Activated CD8-positive, alpha-beta T cell treated with anti-CD3 and anti-CD28 coated beads, Interleukin-2, amount 10 ng/mL, durations not matched to agents 7 days and 5 days (primary cell): ENCODE results near the gene LYZL6. TPM values are rescaled to one million over a fixed set of nuclear protein-coding genes. Genes with fewer than 3 reads are reported as not detected.

Experiments
- ATAC-seq: fragments of 150-1000 bp; cut with Tn5 transposase; one replicate; pipeline ENCODE4 v1.10.0; 2021; ENCODE audit warnings: moderate library complexity
- CTCF ChIA-PET: fragments of 350-600 bp; sonication (Branson Sonifier 250); formaldehyde crosslinking; loops from one replicate; lab custom pipeline; 2021; ENCODE audit warnings: antibody characterized with exemption; lab: Charles Lee
- POLR2A ChIA-PET: fragments of 350-600 bp; sonication (Branson Sonifier 250); formaldehyde crosslinking; loops from one replicate; lab custom pipeline; 2021; ENCODE audit warnings: antibody characterized with exemption; lab: Charles Lee
- DNase-seq: peaks from one replicate; pipeline ENCODE4 v3.0.0-alpha.2; 2020
- H3K27ac Mint-ChIP-seq: one replicate; pipeline ENCODE4 v1.8.0; 2021; ENCODE audit warnings: mild to moderate bottlenecking, mixed read lengths
- H3K27me3 Mint-ChIP-seq: one replicate; pipeline ENCODE4 v1.8.0; 2021; ENCODE audit warnings: low read depth, mixed read lengths
- H3K36me3 Mint-ChIP-seq: one replicate; pipeline ENCODE4 v1.8.0; 2021; ENCODE audit warnings: low read depth, mixed read lengths
- H3K4me1 Mint-ChIP-seq: one replicate; pipeline ENCODE4 v1.8.0; 2021; ENCODE audit warnings: low read depth, mixed read lengths
- H3K4me3 Mint-ChIP-seq: one replicate; pipeline ENCODE4 v1.8.0; 2021; ENCODE audit warnings: mild to moderate bottlenecking, mixed read lengths
- H3K9me3 Mint-ChIP-seq: one replicate; pipeline ENCODE4 v1.8.0; 2022; ENCODE audit warnings: mixed read lengths; ENCODE audit not compliant: insufficient read depth
- total RNA-seq, 2 experiments: library from RNA; stranded (reverse); gene quantifications; one replicate each; pipeline ENCODE4 v1.2.3, GENCODE V29; 2021

The LYZL6 gene, protein sequence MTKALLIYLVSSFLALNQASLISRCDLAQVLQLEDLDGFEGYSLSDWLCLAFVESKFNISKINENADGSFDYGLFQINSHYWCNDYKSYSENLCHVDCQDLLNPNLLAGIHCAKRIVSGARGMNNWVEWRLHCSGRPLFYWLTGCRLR
- total RNA-seq = not detected

DNA sequence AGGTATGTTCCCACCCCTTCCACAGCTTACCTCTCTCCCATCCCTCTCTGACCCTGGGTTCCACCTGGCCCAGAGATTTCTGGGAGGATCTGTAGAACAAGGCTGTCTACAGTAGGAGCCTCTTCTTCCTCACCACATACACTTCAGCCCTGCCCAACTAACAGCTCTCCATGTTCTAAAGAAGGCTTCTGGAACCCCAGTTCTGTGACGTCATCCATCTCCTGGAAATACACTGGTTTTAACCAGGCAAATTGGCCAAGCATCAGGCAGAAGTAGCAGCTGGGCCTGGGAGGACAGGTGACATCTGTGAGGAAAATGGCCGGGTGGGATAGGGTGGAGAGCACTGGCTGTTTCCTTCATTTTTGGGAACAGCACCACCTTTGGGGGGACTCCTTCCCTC is at the start of gene LYZL6:
Gene LYZL6, minus strand, starts transcription at position 177 of the 400 bp plus-strand sequence. CDS start 4,357 bp downstream, outside the sequence.
- DNase-seq = no peak
- no peak within 1 kb of the TSS for H3K4me3 Mint-ChIP-seq
- no peaks in the 10 kb centered on the region for H3K9me3 Mint-ChIP-seq
- no peaks in the 10 kb centered on the region for H3K27me3 Mint-ChIP-seq
- no peaks in the 10 kb centered on the region for H3K36me3 Mint-ChIP-seq
- peaks cover 10% of the 10 kb centered on the region for H3K4me1 Mint-ChIP-seq
- CTCF ChIA-PET = interaction anchor here (1.0 to 2.1 kb wide), 5 partner anchors 12 to 206 kb away, joined by 3 to 9 read pairs (median 4); no protein-coding TSS in a partner anchor
- no peak for ATAC-seq
- H3K27ac Mint-ChIP-seq = no peak within 1 kb of the TSS
- POLR2A ChIA-PET = no interaction called here

DNA sequence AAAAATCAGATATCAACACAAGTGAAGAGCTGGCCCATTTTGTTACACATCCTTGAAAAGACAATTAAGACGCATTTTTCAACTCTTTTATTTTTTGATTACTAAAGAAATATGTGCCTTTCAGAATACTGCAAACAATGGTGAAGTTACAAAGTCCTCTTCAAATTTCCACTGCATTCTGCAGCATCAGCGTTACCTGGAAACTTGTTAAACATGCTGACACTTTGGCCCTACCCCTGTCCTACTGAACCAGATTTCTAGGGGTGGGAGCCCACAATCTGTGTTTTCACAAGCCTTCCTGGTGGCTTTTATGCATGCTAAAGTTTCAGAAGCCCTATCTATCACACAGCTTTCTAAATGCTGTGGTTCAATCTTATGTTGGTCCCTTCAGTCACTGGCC is 47.6 kb upstream of the LYZL6 start:
- ChIA-PET CTCF (interaction anchor here (0.6 to 1.2 kb wide), 3 partner anchors 15 to 158 kb away, joined by 3 to 6 read pairs (median 3); no protein-coding TSS in a partner anchor), POLR2A (no interaction called here)
- no peaks in the 10 kb centered on the region for H3K4me1 Mint-ChIP-seq
- H3K27ac Mint-ChIP-seq = no peak overlapping the region
- DNase-seq = no peak
- no peak for ATAC-seq
- H3K4me3 Mint-ChIP-seq = no peak overlapping the region
- H3K36me3 Mint-ChIP-seq = peaks cover 3% of the 10 kb centered on the region
- peaks cover 5% of the 10 kb centered on the region for H3K9me3 Mint-ChIP-seq
- peaks cover 25% of the 10 kb centered on the region for H3K27me3 Mint-ChIP-seq

DNA sequence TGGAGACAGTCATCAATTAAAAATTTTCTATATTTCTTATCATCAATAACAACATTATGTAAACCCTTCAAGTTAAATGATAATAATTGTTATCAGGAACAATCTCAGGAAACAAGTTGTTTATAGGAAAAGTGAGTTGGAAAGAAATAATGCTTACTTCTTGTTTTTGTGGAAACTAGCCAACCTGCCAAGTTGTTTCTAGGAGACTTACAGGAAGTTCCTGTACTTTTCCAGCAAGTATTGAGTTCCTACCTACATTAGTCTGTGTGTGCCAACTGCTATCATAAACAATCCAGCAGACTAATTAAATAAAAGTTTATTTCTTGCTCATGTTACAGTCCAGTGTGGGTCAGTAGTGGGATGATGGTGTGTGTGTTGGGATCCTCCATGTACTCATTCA is 44.7 kb upstream of the LYZL6 start:
- CTCF ChIA-PET = interaction anchor here (1.5 to 3.8 kb wide), 3 partner anchors 11 to 19 kb away, joined by 4 to 19 read pairs (median 6); no protein-coding TSS in a partner anchor
- Mint-ChIP-seq H3K27ac (no peak overlapping the region), H3K36me3 (peaks cover 3% of the 10 kb centered on the region), H3K4me3 (no peak overlapping the region), H3K27me3 (peaks cover 11% of the 10 kb centered on the region), H3K9me3 (peaks cover 5% of the 10 kb centered on the region), H3K4me1 (no peaks in the 10 kb centered on the region)
- DNase-seq = no peak
- POLR2A ChIA-PET = no interaction called here
- no peak for ATAC-seq

DNA sequence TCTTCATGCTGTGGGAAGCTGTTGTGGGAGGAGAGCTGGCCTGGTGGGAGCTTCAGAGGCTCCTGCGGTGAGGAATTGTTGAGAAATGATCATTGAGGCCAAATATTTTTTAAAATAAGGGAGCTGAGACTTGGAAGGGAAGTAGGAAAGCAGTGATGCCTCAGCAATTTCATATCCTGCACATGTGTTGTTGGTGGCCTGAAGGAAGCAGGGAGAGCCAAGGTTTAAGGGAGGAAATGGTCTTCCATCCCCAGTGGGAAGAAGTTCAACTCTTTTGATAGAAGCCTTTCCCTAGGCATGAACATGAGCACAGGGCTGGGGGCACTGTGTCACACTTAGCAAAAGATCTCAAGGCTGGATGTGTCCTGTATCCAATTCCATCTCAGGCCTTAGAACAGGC is 43.1 kb upstream of the LYZL6 start, which contains the start of gene CCL14:
Gene CCL14, minus strand, starts transcription at position 87 of the 400 bp plus-strand sequence. Its CDS starts 80 bp downstream, at position 7.
- CTCF ChIA-PET = interaction anchor here (3.8 kb wide), 1 partner anchor 11 kb away, joined by 19 read pairs; no protein-coding TSS in a partner anchor

DNA sequence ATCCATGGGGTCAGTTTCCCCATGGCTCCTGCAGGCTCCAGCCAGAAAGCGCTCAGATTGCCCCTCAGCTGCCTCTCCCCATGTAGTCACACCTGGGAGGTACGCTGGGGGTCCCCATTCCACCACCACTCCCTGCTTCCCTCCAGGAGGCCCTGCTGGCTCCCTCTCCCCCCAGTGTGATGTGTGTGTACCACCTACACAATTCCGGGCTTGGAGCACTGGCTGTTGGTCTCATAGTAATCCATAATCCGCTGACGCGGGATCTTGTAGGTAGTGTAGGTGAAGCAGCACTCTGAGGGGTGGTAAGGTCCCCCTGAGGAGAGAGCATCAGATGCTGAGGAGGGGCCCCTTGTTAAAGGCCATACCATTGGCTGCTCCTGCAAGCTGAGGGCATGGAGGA is 40.6 kb upstream of the LYZL6 start:
- DNase-seq (no peak), ATAC-seq (no peak)
- Mint-ChIP-seq H3K27ac (no peak overlapping the region), H3K4me1 (no peaks in the 10 kb centered on the region), H3K9me3 (peaks cover 5% of the 10 kb centered on the region), H3K4me3 (no peak overlapping the region), H3K27me3 (peaks cover 5% of the 10 kb centered on the region), H3K36me3 (no peaks in the 10 kb centered on the region)
- ChIA-PET POLR2A (no interaction called here), CTCF (interaction anchor here (3.8 to 11.9 kb wide), 3 partner anchors 8 to 164 kb away, joined by 19 to 174 read pairs (median 20); no protein-coding TSS in a partner anchor)

More for the DNA sequence above, 43.1 kb upstream of the LYZL6 start, which contains the start of gene CCL14:
- POLR2A ChIA-PET = no interaction called here
- H3K27ac Mint-ChIP-seq = no peak within 1 kb of the TSS
- DNase-seq (no peak), ATAC-seq (no peak)
- peaks cover 5% of the 10 kb centered on the region for H3K9me3 Mint-ChIP-seq
- H3K4me1 Mint-ChIP-seq = no peaks in the 10 kb centered on the region
- H3K27me3 Mint-ChIP-seq = peaks cover 7% of the 10 kb centered on the region
- H3K36me3 Mint-ChIP-seq = peaks cover 3% of the 10 kb centered on the region
- no peak within 1 kb of the TSS for H3K4me3 Mint-ChIP-seq

DNA sequence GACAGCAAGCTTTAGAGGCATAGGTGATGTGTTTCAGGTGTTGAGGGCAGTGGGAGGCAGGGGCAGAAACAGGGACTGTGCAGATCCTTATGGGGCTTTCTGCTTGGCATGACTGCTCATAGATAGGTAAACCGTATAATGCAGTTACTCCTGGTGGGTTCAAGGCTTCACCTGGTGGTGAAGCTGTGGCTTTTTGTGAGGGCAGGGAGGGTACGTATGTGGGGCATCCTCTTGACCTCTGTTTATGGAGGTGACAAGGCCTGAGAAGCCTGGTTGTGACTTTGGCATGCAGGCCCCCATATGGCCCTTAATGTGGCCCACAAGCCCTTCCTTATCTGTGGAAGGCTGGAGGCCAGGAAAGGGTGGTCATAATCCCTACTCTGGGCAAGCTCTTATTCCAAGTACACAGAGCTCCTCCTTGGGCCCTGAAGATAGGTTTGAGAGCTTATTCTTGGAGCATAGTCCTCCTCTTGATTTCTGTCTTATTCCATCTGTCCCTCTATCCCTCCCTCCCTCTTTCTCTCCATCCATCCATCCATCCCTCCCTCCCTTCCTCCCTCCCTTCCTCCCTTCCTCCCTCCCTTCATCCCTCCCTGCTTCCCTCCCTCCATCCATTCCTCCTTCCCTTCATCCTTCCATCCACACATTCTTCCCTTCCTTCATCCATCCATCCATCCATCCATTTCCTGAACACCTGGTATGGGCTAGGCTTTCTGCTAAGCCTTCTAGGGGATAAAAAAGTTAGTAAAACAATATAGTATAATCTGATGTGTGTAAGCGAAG is 39.1 kb upstream of the LYZL6 start:
- no peak for ATAC-seq
- no peak overlapping the region for H3K27ac Mint-ChIP-seq
- DNase-seq = no peak
- no peaks in the 10 kb centered on the region for H3K4me1 Mint-ChIP-seq
- H3K4me3 Mint-ChIP-seq = no peak overlapping the region
- POLR2A ChIA-PET = no interaction called here
- no peaks in the 10 kb centered on the region for H3K9me3 Mint-ChIP-seq
- CTCF ChIA-PET = interaction anchor here (0.7 to 11.9 kb wide), 6 partner anchors 12 to 165 kb away, joined by 3 to 174 read pairs (median 9); no protein-coding TSS in a partner anchor
- peaks cover 7% of the 10 kb centered on the region for H3K27me3 Mint-ChIP-seq
- H3K36me3 Mint-ChIP-seq = no peaks in the 10 kb centered on the region

DNA sequence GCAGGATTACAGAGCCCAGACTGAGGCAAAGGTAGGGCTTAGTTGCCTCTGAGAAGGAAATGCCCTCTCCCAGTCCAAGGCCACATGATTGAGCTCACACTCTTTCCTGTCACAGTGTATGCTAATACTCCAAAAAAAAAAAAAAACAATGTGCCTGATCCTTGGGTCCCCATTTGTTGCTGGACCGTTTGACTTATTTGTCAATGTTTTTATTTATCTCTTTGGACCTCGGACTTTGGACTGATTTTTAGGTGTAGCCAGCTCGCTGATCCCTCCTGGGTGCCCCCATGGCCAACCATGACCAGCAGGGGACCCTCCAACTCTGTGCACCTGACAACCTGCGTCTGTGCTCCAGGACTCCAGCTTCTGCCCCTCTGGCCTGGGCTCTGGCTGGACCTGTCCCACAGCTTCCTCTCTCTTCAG is 38.4 kb upstream of the LYZL6 start:
- POLR2A ChIA-PET = interaction anchor here (0.5 kb wide), 1 partner anchor 20 kb away, joined by 3 read pairs; no protein-coding TSS in a partner anchor

DNA sequence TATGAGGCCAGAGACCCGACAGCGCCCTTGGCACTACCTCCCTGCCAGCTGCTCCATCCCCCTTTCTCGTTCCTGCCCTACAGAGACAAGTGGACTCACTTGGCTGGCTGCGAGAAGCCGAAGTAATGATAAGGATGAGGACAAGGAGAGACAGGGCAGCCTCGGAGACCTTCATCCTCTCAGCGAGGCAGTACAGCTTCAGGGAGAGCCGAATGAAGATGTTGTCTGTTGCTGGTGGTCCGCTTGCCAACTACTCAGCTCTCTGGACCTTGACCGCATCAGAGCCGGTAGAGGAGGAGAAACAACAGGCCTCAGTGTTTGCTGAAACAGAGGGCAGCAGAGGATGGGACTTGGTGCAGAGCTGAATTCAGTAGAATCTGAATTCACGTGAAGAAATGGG is 37.7 kb upstream of the LYZL6 start, which contains the start of gene CCL16:
Gene CCL16, minus strand, starts transcription at position 252 of the 400 bp plus-strand sequence. Its CDS starts 77 bp downstream, at position 175.
- Mint-ChIP-seq H3K27ac (no peak within 1 kb of the TSS), H3K4me1 (no peaks in the 10 kb centered on the region), H3K27me3 (peaks cover 9% of the 10 kb centered on the region), H3K36me3 (no peaks in the 10 kb centered on the region), H3K4me3 (no peak within 1 kb of the TSS), H3K9me3 (no peaks in the 10 kb centered on the region)
- DNase-seq (no peak), ATAC-seq (no peak)
- POLR2A ChIA-PET = interaction anchor here (0.5 kb wide), 1 partner anchor 19 kb away, joined by 3 read pairs; no protein-coding TSS in a partner anchor
- CTCF ChIA-PET = interaction anchor here (1.2 to 11.9 kb wide), 4 partner anchors 12 to 167 kb away, joined by 5 to 174 read pairs (median 16); no protein-coding TSS in a partner anchor

More for the DNA sequence above, 38.4 kb upstream of the LYZL6 start:
- CTCF ChIA-PET = interaction anchor here (1.1 to 11.9 kb wide), 5 partner anchors 12 to 166 kb away, joined by 5 to 174 read pairs (median 13); no protein-coding TSS in a partner anchor
- ATAC-seq = no peak
- H3K4me1 Mint-ChIP-seq = no peaks in the 10 kb centered on the region
- H3K27ac Mint-ChIP-seq = no peak overlapping the region
- H3K9me3 Mint-ChIP-seq = no peaks in the 10 kb centered on the region
- no peaks in the 10 kb centered on the region for H3K36me3 Mint-ChIP-seq
- H3K4me3 Mint-ChIP-seq = no peak overlapping the region
- no peak for DNase-seq
- peaks cover 7% of the 10 kb centered on the region for H3K27me3 Mint-ChIP-seq

DNA sequence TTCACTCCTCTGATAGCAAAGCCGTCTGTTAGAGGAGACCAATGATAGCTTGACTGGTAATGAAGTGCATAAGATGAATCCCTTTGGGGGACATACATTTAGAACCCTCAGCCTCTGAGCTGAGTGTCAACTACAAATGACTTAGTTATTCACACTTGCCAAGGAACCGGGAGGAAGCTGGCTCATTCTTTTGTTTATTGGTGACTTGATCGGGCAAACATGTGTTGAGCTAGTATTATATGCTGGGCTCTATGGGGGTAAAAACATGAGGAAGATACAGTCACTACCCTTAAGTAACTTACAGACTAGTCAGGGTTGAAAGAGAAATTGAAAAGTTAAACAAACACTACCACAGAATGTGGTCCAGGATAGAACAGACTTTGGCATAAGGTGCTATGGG is 34.8 kb upstream of the LYZL6 start:
- Mint-ChIP-seq H3K4me1 (no peaks in the 10 kb centered on the region), H3K9me3 (no peaks in the 10 kb centered on the region), H3K27ac (no peak overlapping the region), H3K36me3 (no peaks in the 10 kb centered on the region), H3K27me3 (peaks cover 6% of the 10 kb centered on the region), H3K4me3 (no peak overlapping the region)
- POLR2A ChIA-PET = no interaction called here
- ATAC-seq (no peak), DNase-seq (no peak)
- CTCF ChIA-PET = interaction anchor here (1.5 to 11.9 kb wide), 3 partner anchors 10 to 170 kb away, joined by 4 to 174 read pairs (median 9); no protein-coding TSS in a partner anchor

DNA sequence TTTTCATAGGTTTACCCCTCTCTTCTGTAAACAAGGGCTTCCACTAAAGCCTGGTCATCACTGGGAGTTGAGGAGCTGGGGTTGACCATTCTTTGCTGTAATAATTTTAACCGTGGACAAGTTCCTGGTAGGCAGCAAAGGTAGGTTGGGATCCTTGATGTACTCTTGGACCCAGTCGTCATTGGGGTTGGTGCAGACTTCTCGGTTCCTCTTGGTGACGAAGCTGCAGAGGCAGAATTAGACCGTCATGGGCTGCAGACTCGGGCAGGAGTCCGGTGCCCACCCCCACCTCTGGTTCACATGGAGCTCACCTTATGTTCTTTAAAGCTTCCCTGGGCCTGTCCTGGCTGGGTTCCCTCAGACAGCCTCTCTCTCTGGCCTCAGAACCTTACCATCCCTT is 34.0 kb upstream of the LYZL6 start:
- ATAC-seq (no peak), DNase-seq (no peak)
- ChIA-PET CTCF (interaction anchor here (1.5 to 11.9 kb wide), 6 partner anchors 9 to 170 kb away, joined by 4 to 174 read pairs (median 14); partner anchors contain the start of gene CCL14), POLR2A (no interaction called here)
- peaks cover 6% of the 10 kb centered on the region for H3K27me3 Mint-ChIP-seq
- no peak overlapping the region for H3K4me3 Mint-ChIP-seq
- no peaks in the 10 kb centered on the region for H3K9me3 Mint-ChIP-seq
- no peaks in the 10 kb centered on the region for H3K36me3 Mint-ChIP-seq
- H3K4me1 Mint-ChIP-seq = no peaks in the 10 kb centered on the region
- H3K27ac Mint-ChIP-seq = no peak overlapping the region
